ENCODE measurements around the gene HOXA10.

DNA sequence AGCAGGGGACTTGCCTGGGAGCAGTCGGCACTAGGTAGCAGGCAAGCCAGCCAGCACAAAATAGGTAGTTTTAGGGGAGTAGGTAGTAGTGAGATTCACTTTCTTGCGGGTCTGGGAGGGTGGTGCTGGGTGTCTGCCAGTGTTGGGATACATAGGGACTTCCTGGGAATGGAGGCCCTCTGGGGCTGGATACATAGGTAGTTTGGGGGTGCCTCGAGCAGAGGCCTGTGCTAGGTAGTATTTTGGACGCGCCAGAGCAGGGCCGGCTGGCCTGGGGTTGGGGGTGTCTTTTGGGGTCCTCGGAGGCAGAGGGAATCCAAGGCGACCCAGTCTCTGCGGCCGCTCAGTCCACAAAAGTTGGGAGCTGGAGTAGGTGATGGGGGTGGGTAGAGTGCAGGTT is 19.8 kb downstream of the HOXA10 start:
- TF ChIP-seq POLR2A (IDR thresholded peaks at IDR 0.05; ENCODE audit: low read depth, low read length): no peak
- no peak for TF ChIP-seq TAF1 (IDR thresholded peaks at IDR 0.05; ENCODE audit: borderline replicate concordance, low read depth, low read length)
- no peak for TF ChIP-seq POLR2AphosphoS5 (IDR thresholded peaks at IDR 0.05; ENCODE audit: low read depth, low read length)

Data from GM12892 (cell line).